Activated CD4-positive, alpha-beta T cell treated with anti-CD3 and anti-CD28 coated beads for 24 hours (primary cell): ENCODE results near the gene AFF2.

Experiments used
- DNase-seq, 2 donors: peaks; one replicate each; pipeline ENCODE4 v3.0.0-alpha.2; 2020; ENCODE audit warnings: low read depth in 2 of 2

The AFF2 gene

DNA sequence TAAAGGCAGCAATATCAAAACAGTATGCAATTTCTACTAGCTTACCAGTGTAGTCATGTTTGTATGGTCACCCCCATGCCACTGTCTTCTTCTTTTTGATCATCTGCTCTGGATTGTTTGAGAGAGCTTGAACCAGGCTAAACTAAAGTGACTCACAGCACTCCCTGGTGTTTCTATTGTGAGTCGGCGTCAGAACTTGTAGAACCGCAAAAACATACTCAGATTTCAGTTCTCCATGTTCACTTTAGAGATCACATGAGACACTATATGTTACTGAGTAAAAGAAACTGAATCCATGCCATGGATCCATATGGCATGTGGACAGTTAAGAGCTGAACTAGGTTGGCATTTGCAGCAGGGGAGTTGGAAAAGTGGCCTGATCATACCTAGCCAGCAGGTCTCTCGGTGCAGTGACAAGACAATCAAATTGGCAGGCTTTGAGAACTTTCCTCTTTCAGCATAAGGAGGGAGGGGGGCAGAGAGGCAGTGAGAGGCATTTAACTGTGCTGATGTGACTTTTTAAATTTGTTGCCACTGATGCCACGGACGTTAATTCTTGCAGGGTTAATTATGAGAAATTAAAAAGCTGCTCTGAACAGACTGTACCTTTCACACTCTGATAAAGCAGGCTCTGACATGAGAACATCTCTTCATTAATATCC, 88.4 kb downstream of the AFF2 start:
- DNase-seq: no peak

DNA sequence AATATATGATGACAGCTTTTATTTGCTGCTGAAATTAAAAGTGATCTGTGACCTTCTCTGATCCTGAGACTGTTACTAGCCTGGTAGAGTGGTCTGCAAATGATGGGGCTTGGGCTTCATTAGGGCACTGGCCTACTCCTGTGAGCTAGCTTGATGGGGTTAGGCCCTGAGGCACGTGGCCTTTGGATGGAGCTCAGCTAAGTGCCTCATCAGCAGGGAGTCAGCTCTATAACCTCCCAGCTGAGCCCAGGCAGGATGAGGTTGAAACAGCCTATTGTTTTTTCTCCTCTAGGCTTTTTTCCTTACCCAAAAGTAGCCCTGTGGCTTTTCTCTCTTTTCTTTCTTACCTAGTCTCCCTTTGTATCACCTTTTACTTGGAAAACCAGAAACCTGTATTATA, 92.2 kb downstream of the AFF2 start:
- DNase-seq: no peak

DNA sequence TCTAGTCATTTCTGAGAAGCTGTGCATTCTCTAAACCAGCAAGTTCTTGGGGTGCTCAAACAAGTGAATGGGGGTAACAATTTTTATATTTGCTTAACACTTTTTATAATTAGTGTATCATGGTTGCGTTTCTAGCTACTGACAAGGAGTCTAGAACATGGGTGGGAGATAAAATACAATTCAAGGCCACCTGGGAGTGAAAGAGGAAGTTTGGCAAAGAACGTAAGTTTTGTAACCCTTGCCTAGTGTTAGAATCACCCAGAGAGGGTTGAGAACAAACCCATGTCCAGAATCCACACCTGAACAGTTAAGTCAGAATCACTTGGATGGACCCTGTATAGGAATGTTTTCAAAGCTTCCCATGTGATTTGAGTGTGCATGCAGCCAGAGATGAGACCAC, 92.7 kb downstream of the AFF2 start:
- DNase-seq: no peak

DNA sequence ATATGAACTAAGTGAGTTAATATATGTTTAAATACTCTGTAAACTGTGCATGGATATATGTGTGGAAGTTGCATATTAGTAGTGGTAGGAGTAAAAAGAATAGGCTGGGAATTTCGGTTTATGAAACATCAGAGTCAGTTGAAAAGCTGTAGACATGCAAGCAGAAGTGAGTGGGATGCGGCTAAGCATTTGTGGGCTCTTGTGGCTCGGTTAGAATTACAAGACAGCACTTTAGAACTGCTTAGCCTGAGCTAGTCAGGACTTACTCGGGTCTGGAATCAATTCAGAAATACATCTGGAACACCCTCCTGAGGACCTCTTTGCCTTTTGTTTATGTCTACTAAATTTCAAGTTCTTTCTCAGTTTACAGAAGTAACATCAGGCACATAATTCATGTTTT, 93.6 kb downstream of the AFF2 start:
- DNase-seq: no peak

DNA sequence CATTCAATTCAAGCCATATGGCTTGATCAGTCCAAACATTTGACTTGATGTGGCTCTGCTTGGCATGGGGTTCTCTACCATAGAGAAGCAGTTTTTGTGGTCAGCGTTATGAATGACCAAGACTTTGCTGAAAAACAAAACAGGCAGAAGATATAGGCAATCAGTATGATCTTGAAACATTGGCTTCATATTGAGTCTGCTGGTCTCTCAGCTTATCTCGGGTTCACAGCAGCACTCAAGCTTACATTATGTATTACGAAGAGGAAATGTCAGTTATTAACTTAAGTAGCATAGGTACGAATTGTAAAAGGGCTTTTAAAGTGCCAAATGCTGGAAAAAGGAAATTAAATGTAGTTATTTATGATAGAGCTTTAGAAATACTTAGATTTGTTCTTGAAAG, 99.0 kb downstream of the AFF2 start:
- DNase-seq: no peak

DNA sequence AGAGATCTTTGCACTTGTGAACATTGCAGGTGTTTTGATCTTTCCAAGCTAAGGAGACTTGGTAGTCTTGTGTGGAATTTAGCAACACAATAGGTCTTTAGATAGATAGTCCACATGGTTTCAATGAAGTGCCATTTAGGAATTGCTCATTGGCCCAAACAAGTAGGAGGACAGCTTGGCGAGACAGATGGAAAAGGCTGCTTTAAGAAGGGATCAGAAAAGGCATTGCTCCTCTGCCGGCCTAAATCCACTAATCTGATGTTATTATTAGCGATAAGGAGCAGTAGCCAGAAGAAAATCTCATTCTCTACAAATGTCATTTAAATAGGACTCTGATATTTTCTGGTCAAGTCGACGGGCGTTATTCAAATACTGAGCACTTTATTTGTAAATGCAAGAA, 99.7 kb downstream of the AFF2 start:
- no peak for DNase-seq

DNA sequence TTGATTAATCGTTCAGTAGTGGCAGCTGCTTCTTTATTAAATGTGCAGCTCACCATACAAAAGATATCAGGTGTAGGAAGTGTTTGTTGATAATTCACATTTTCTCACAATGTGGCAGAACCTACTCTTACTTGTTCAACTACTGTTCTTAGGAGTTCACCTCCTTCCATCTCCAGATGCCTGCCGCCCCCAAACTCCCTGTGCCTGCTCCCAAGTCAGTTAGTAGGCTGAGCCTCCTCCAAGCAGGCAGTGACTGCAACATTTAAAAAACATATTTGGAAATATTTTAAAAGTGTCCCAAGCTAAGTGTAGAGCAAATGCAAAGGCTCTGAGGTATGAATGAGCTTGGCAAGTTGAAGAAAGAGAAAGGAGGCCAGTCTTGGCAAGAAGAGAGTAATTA, 100.2 kb downstream of the AFF2 start:
- DNase-seq: no peak

DNA sequence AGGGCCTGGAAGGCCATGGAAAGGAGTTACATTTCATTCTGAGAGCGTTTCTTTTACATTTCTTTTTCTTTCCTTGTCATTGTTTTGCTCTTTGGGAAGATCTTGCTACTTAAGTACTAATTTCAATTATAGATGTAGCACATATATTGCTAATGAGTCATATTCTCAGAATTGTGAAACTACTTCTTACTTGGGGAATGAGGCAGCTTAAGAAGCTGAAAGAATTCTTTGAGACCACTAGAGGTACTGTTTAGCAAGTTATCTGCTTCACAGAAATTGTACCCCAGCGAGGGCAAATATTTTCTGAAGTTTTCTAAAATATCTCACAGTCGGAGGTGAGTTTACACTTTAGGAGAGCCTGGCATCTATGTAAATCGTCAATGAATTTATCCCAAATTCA, 100.6 kb downstream of the AFF2 start:
- DNase-seq: no peak

DNA sequence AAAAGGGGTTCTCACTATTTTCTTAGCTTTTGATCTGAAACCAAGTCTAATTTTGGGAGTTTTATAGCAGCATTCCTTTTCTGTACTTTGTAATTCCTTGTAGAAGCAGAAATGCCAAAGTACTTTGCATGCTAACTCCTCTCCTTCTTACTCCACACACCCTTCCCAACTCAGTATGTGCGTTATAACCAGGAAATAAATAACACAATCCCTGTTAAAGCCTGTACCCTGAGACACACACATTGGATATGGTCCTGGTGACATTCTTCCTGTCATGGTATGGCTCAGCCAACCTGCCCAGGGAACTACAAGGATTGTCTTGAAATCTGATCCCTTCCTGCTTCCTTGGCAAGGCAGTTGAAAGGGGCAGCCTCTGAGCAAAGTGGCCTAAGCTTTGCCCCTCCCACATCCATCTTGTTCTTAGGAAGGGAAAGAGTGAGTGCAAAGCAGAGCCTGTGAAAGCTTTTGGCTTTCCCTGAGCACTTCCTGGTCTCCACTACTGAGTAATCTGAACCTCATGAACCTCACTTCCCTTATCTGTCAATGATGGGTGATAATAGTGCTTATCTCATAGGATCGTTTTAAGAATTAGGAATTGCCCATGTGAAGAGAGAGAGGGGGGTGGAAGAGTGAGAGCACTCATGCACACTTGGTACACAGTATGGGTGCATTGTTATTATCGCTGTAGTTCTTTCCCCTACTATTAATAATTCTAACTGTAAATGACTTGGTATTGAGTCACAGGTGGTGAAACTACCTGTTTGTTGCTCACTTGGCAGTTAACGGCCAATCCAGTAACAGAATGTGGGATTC, 109.3 kb downstream of the AFF2 start:
- DNase-seq: no peak

DNA sequence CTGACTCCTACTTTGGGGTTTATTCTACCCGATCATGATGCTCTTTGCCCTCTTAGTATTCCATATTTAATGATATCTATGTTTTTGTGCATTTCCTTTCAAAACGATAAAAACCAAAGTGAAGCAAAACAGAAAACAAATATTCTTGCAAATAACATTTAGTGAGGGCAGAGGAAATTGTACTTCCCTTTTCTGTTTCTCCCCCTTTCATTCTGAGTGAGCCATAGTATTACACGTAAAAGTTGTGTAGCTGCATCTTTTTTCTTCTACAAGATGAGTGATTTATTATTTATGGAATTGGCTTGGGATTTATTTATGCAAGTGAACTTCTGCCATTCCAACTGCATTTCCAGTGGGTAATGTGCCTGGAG, 109.9 kb downstream of the AFF2 start:
- DNase-seq: no peak

DNA sequence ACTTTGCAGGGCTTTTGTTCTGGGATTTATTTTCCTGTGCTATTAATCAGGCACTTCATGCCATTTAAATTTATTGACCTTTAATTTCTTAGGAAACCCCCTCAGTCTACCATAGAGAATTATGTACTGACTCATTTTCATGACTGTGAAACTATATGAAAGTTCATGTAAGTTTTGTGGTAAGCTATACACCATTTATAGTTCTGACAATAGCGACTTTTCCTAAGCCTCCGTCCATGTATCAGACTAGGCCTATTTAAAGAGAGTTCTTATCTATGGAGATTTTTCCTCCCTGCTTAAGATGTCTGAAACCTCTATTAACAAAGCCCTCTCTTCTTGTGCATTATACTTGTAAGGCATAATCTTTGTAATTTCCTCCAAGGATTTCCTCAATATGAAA, 111.6 kb downstream of the AFF2 start:
- DNase-seq: no peak

DNA sequence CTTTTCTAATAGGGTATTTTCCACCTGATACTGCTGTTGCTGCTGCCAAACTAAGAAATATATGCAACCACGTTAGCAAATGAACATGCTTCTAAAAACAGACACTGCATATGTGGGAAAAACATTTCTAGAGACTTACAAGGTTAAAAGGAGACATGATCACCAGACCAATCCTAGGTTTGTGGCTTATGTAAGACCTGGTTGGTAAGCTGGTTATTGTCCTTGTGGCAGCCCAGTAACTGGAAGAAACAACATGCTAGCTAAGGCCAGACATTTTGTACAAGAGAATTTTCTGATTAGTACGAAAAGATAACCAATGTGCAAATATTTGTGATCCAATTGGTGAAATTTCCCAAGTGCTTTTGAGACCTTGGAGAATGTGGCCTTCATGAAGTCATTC, 112.0 kb downstream of the AFF2 start:
- no peak for DNase-seq

DNA sequence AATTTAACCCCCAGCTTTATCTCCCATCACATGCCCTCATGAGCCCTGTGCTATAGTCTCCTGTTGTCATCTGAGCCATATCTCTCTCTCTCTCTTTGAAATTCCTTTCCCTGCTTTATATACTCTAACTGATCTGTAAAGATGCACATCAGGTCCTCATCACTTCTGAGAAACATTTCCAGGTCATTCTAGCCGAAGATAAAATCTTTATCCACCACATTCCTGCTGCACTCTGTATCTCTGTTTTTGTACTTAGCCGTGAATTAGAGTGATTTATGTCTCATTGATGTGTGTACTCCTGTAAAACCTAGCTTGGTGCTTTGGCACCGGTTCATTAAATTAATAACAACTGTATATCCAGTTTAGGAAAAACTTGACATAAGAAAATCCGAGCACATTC, 113.2 kb downstream of the AFF2 start:
- DNase-seq: no peak

DNA sequence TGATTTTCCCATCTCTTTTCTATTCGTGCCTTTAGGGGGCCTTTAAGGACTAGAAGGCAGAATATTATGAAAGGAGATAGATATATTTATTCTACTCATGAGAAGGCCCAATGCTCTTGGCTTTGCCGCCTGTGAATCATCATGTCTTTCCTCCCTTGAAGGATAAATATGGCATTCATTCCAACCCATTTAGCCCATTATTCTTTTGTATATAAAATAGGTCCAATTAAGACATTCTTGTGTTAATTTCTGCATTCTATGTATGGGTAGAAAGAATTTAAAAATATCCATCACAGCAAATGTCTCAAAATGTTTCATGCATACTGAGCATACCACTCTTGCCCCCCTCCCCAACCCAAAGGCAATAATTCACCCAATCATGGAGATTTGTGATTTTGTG, 115.1 kb downstream of the AFF2 start:
- no peak for DNase-seq

DNA sequence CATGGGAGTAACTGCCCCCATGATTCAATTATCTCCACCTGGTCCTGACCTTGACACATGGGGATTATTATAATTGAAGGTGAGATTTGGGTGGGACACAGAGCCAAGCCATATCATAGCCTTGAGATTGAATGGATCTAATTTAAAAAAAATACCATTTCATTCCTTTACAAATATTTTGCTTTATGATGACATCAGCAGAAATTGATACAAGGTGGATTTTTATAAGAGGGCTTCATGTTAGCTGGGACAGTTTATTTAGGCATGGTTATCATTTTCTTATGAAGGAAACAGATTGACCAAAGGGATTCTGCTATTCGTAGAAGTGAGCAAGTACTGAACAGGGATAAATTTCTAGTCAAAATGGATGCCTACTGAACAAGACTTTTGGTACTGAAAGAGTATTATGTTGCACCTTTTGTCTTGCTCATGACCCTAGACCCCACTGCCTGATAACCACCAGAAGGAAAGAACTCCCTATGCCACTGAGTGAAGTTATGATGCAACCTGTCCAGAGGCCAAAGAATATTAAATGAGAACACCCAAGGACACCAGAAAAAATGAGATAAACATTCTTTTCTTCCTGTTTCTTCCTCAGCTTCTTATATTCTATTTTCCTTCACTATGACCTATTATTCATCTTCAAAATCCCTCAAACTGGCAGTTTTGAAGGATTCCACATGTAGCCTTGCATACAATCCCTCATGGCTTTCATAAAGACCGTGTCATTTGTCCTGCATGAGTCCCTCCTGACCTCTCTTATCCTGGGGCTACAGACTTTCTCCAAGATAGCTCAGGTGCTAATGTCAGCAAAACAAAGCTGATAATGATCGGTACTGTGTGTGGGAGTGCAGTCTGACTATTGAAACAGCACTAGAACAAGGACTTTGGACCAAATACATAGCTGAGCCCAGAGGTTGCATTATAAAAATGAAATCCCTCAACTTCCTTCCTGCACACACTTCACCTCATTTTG, 118.3 kb downstream of the AFF2 start:
- no peak for DNase-seq

DNA sequence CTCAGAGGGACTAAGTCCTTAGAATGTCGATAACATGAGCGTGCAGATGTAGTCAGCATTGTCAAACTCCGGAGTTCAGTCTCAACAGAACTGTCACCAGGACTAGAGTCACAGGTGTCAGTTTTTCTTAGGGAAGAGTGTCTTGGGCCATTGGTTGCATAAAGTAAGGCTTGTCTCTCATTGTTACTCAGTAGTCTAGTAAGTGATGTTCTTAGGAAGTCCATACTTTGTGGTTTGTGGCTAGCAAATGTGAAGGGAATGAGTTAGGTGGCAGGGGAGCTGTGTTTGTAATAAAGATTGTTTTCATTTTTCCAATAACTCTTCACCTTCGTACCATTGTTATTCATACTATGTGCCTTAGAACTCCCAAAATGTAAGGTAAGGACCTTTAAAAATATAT, 119.6 kb downstream of the AFF2 start:
- no peak for DNase-seq

DNA sequence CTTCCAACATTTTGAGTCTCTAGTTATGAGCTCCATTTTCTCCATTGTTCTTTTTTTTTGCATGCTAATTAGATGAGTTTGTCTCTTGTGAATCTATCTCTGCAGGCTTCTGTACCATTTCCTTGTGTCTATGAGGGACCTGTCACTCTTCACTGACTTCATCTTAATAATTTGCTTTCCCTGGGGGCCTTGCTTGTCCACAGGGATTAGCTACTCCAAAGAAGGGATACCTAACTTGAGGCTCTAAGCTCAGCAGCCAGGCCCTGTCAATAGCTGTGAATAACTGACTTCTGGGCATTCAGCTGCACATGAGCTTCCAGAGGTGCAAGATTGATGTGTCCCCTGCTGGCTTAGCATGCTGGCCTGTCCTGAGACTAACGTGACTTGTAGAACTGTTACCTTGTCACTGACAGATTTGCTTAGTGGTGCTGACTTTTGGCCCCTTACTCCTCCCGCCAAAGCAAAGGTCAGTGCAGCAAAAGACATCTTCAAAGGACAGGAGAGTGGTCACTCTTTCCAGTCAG, 124.6 kb downstream of the AFF2 start:
- no peak for DNase-seq

DNA sequence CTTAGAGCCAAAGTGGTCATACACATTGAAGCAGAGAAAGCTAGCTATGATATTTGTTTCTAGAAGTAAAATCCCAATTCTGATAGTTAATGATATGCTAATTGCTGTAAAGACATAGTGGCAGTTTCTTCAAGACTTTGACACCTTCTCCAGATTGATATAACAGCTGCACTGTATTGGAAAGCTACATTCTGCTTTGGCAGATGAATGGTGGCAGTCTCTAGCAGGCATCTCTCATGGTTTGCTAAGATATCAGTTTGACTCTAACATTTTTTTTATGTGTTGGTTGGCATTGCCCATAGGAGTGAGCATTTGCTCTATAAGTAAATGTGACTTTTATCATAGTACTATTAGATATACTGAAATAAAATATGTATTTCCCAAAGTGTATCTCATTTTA, 128.2 kb downstream of the AFF2 start:
- no peak for DNase-seq

DNA sequence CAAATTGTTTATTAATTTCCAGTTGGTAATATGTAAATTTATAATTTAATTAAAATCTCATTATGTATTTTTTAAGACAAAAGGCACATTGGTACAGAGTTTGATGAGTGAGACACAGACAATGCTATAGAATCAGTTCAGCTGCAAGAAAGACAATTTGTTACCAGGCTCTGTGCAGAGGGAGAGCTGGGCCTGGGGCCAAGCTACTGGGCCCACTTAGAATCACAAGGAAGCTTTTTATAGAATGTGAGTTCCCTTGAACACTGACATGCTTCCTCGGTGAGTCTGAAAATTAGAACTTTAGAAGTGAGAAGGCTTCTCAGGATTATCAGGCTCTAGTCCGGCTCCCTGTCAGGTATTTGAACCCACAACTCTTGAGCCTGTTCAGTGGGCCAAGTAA, 129.0 kb downstream of the AFF2 start:
- no peak for DNase-seq

DNA sequence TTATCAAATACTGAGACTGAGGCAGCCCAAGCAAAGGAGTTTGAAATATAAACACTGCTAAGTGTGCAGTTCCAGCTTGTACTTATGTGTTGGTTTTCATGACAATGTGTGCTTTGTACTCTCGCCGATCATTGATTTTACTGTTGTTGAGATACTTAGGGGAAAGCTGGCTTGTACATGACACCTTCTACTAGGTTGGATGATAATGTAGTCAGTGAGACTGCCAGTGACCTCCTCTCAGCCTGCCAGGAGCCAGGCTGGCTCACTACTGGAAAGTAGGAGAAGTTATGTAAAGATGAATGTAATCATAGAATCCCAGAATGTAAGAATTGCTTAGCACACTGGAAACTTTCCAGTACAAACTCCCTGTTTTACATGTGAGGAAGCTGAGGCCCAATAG, 132.0 kb downstream of the AFF2 start:
- DNase-seq: no peak

DNA sequence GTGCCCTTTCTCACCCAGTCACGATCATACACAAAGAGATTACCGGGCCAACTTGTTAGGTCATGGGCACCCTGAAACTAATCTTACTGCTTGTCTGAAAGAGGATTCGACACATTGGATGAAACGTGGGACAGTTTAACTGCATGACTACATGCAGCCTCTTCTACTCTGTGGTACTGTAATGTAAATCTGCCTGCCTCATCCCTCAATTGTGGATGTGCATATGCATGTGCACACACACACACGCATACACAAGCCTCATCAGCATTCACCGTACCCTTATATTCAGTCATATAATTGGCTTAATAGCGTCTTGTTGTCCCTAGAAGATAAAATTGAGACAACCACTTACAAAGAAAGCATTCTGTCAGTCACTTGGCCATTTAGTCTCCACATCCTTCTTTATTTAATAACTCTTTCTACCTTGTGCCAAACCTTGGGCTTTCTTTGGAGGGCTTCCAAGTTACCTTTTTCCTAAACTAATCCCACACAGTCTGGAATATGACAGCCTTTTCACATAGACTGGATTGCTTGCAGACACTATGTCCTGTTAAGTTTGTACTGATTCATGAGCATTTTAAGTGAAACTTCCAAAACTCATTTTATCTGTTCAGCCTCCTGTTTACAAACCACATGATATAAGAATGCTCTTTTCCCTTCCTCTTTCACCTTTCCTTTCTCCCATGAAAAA, 132.9 kb downstream of the AFF2 start:
- no peak for DNase-seq

DNA sequence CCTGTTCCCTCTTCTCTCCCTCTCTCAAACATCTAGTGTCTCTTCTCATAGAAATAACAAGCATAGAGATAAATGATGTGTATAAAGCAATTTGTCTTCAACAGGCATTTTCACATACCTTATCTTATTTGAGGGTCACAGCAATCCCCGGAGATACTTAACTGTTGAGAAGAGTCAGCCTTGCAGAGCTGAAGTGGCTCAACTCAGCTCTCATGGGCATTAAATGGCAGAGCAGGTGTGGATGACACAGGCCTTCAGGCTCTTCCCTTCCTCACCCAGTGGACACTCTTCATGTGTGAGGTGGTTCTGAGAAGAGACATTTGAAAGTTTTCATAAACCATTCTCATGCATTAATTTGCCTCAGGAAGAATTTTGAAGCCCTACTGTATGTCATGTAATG, 134.2 kb downstream of the AFF2 start:
- no peak for DNase-seq
